H1 (cell line): ENCODE data around the gene AGAP1. TPM values are rescaled to one million over a fixed set of nuclear protein-coding genes. Genes with fewer than 3 reads are reported as not detected.

Experiments used
- CTCF ChIA-PET: fragments of 300-600 bp; sonication (Branson Sonifier 250); formaldehyde crosslinking; loops from one replicate; lab custom pipeline; 2021; ENCODE audit not compliant: partially characterized antibody; lab: Charles Lee
- POLR2A ChIA-PET: fragments of 300-600 bp; sonication (Branson Sonifier 250); formaldehyde crosslinking; loops from one replicate; lab custom pipeline; 2021; ENCODE audit warnings: inconsistent platforms; ENCODE audit not compliant: partially characterized antibody; lab: Charles Lee
- DNase-seq, 2 experiments: peaks; one replicate each; pipeline versions ENCODE4 v3.0.0 to v3.0.0-alpha.2; 2010 to 2022; ENCODE audit warnings: low spot score in 2 of 2, low read depth in 1 of 2, mixed read lengths in 1 of 2
- FAIRE-seq: peaks from 2 replicates; lab custom pipeline; 2011; peaks lifted over from hg19 to GRCh38; lab: Jason Lieb, UNC
- H2AFZ ChIP-seq: 2 replicates; pipeline ENCODE4 v1.8.1; 2012; ENCODE audit warnings: low read length, inconsistent platforms
- H2AK5ac ChIP-seq: 2 replicates; pipeline ENCODE4 v1.6.1; 2013; ENCODE audit warnings: low read depth, low read length
- H2BK120ac ChIP-seq: replicated peaks from 2 replicates; pipeline ENCODE3; 2013; ENCODE audit warnings: low read depth, low read length, inconsistent platforms
- H2BK12ac ChIP-seq: 2 replicates; pipeline ENCODE4 v1.6.1; 2013; ENCODE audit warnings: low read depth, low read length
- H2BK15ac ChIP-seq: 2 replicates; pipeline ENCODE4 v1.6.1; 2013; ENCODE audit warnings: low read length
- H2BK20ac ChIP-seq: 2 replicates; pipeline ENCODE4 v1.6.1; 2013; ENCODE audit warnings: low read length
- H2BK5ac ChIP-seq: 2 replicates; pipeline ENCODE4 v1.6.1; 2013; ENCODE audit warnings: low read depth, low read length
- H3K14ac ChIP-seq: 2 replicates; pipeline ENCODE4 v1.6.1; 2013; ENCODE audit warnings: inconsistent platforms; ENCODE audit not compliant: insufficient read length
- H3K18ac ChIP-seq: 2 replicates; pipeline ENCODE4 v1.6.1; 2013; ENCODE audit warnings: low read length; ENCODE audit errors: extremely low read depth
- H3K23ac ChIP-seq: 2 replicates; pipeline ENCODE4 v1.6.1; 2013; ENCODE audit warnings: inconsistent platforms; ENCODE audit not compliant: insufficient read length
- H3K23me2 ChIP-seq: 2 replicates; pipeline ENCODE4 v1.6.1; 2013; ENCODE audit warnings: low read depth, low read length
- H3K27ac ChIP-seq: 2 replicates; pipeline ENCODE4 v1.6.1; 2011; ENCODE audit warnings: low read depth, low read length, inconsistent platforms
- H3K27me3 ChIP-seq, 4 experiments: replicated peaks in 1 of 4; 1 replicate in 1 of 4; 2 replicates in 3 of 4; pipeline versions ENCODE4 v1.6.1 to v1.8.1; 2011 to 2013; ENCODE audit warnings: low read length in 3 of 4, mild to moderate bottlenecking in 3 of 4, inconsistent platforms in 2 of 4, mixed read lengths in 2 of 4, moderate library complexity in 1 of 4; ENCODE audit not compliant: control insufficient read depth in 3 of 4, insufficient read depth in 3 of 4; ENCODE audit errors: extremely low read depth in 1 of 4
- H3K36me3 ChIP-seq, 4 experiments: 2 replicates each; pipeline versions ENCODE4 v1.6.1 to v1.8.1; 2011 to 2013; ENCODE audit warnings: mild to moderate bottlenecking in 4 of 4, low read length in 3 of 4, moderate library complexity in 2 of 4, control low read depth in 1 of 4, inconsistent platforms in 1 of 4; ENCODE audit not compliant: insufficient read depth in 4 of 4, control insufficient read depth in 2 of 4
- H3K4ac ChIP-seq: replicated peaks from 2 replicates; pipeline ENCODE3; 2013; ENCODE audit warnings: low read length, low read depth, mixed read lengths, inconsistent platforms; ENCODE audit not compliant: insufficient read length
- H3K4me1 ChIP-seq, 4 experiments: replicated peaks in 1 of 4; 1 replicate in 1 of 4; 2 replicates in 3 of 4; pipeline versions ENCODE4 v1.6.1 to v1.8.1; 2011 to 2013; ENCODE audit warnings: low read length in 3 of 4, inconsistent platforms in 2 of 4, mixed read lengths in 1 of 4; ENCODE audit not compliant: insufficient read depth in 4 of 4, control insufficient read depth in 3 of 4
- H3K4me2 ChIP-seq, 2 experiments: 2 replicates each; pipeline versions ENCODE4 v1.6.1 to v1.8.1; 2011 to 2013; ENCODE audit warnings: low read depth in 2 of 2, low read length in 2 of 2, control low read depth in 1 of 2, inconsistent platforms in 1 of 2, mild to moderate bottlenecking in 1 of 2; ENCODE audit not compliant: insufficient read depth in 1 of 2
- H3K4me3 ChIP-seq, 4 experiments: fragments of 200-600, 300-600 bp in 1 of 4; sonication (generic), shearing (Covaris generic), sonication (Bioruptor Twin) in 1 of 4; 2 replicates each; pipeline versions ENCODE4 v1.5.1 to v1.8.1; 2011 to 2016; ENCODE audit warnings: low read length in 4 of 4, low read depth in 3 of 4, control low read depth in 2 of 4, inconsistent platforms in 2 of 4, mild to moderate bottlenecking in 2 of 4, mixed read lengths in 1 of 4, moderate library complexity in 1 of 4; ENCODE audit not compliant: insufficient read depth in 2 of 4; ENCODE audit errors: extremely low read depth in 1 of 4
- H3K56ac ChIP-seq: replicated peaks from 2 replicates; pipeline ENCODE3; 2013; ENCODE audit warnings: low read depth, mild to moderate bottlenecking, mixed read lengths, low read length, inconsistent platforms; ENCODE audit not compliant: insufficient read length
- H3K79me1 ChIP-seq: 2 replicates; pipeline ENCODE4 v1.6.1; 2013; ENCODE audit warnings: low read depth, low read length, control low read depth
- H3K79me2 ChIP-seq, 2 experiments: 2 replicates each; pipeline versions ENCODE4 v1.6.1 to v1.8.1; 2012 to 2013; ENCODE audit warnings: low read length in 2 of 2, mild to moderate bottlenecking in 2 of 2, inconsistent platforms in 1 of 2; ENCODE audit not compliant: insufficient read depth in 2 of 2, control insufficient read depth in 1 of 2
- H3K9ac ChIP-seq, 4 experiments: replicated peaks in 1 of 4; 1 replicate in 1 of 4; 2 replicates in 3 of 4; pipeline versions ENCODE4 v1.6.1 to v1.8.1; 2011 to 2013; ENCODE audit warnings: low read depth in 3 of 4, low read length in 3 of 4, control low read depth in 2 of 4, mild to moderate bottlenecking in 2 of 4, moderate library complexity in 2 of 4, inconsistent platforms in 1 of 4; ENCODE audit errors: extremely low read depth in 1 of 4
- H3K9me3 ChIP-seq, 2 experiments: 2 replicates each; pipeline versions ENCODE4 v1.6.1 to v1.8.1; 2012 to 2013; ENCODE audit warnings: mild to moderate bottlenecking in 2 of 2, moderate library complexity in 2 of 2, control low read depth in 1 of 2, inconsistent platforms in 1 of 2, low read depth in 1 of 2, low read length in 1 of 2, mixed read lengths in 1 of 2; ENCODE audit not compliant: insufficient read depth in 2 of 2
- H4K20me1 ChIP-seq, 2 experiments: replicated peaks in 1 of 2; 2 replicates each; pipeline versions ENCODE3 to v1.8.1; 2011 to 2013; ENCODE audit warnings: inconsistent platforms in 2 of 2, low read length in 2 of 2, mild to moderate bottlenecking in 1 of 2; ENCODE audit not compliant: insufficient read depth in 2 of 2, control insufficient read depth in 1 of 2
- H4K5ac ChIP-seq: 2 replicates; pipeline ENCODE4 v1.6.1; 2013; ENCODE audit warnings: low read length, low read depth, mixed read lengths, inconsistent platforms; ENCODE audit not compliant: insufficient read length
- H4K8ac ChIP-seq: 2 replicates; pipeline ENCODE4 v1.8.0; 2013; ENCODE audit warnings: mild to moderate bottlenecking, moderate library complexity, low read length, inconsistent platforms; ENCODE audit not compliant: insufficient read depth; ENCODE audit errors: extremely low read depth
- H4K91ac ChIP-seq: replicated peaks from 2 replicates; pipeline ENCODE3; 2013; ENCODE audit warnings: low read length, mixed read lengths, inconsistent platforms; ENCODE audit not compliant: insufficient read length
- ATF3 ChIP-seq: IDR thresholded peaks from 2 replicates; pipeline ENCODE4 v1.6.1; 2011; ENCODE audit warnings: low read depth, mild to moderate bottlenecking, low read length; ENCODE audit not compliant: insufficient read depth
- EP300 ChIP-seq, 2 experiments: IDR thresholded peaks; 1 replicate in 1 of 2; 2 replicates in 1 of 2; pipeline ENCODE4 v1.6.1; 2011 to 2012; ENCODE audit warnings: low read depth in 2 of 2, low read length in 2 of 2, mild to moderate bottlenecking in 2 of 2, borderline replicate concordance in 1 of 2, inconsistent platforms in 1 of 2, moderate library complexity in 1 of 2
- GABPA ChIP-seq: IDR thresholded peaks from 2 replicates; pipeline ENCODE4 v1.6.1; 2011; ENCODE audit warnings: mild to moderate bottlenecking, low read length, moderate library complexity, borderline replicate concordance; ENCODE audit not compliant: insufficient read depth
- RBBP5 ChIP-seq: IDR thresholded peaks from 2 replicates; pipeline ENCODE4 v1.7.1; 2012; ENCODE audit warnings: low read depth, mild to moderate bottlenecking, inconsistent platforms, low read length, moderate library complexity, borderline replicate concordance
- RXRA ChIP-seq: IDR thresholded peaks from 2 replicates; pipeline ENCODE4 v1.6.1; 2011; ENCODE audit warnings: low read depth, mild to moderate bottlenecking, low read length, moderate library complexity; ENCODE audit not compliant: insufficient read depth
- SIRT6 ChIP-seq: IDR thresholded peaks from one replicate; pipeline ENCODE4 v1.7.1; 2012; ENCODE audit warnings: low read length, inconsistent platforms
- SP2 ChIP-seq: IDR thresholded peaks from 2 replicates; pipeline ENCODE4 v1.6.1; 2012; ENCODE audit warnings: mild to moderate bottlenecking, low read length, inconsistent platforms
- SUZ12 ChIP-seq: fragments of 200-600 bp; sonication (generic); IDR thresholded peaks from 2 replicates; pipeline ENCODE4 v1.6.1; 2012; ENCODE audit warnings: mild to moderate bottlenecking, inconsistent platforms, low read length, moderate library complexity, mixed read lengths
- WGBS, 2 experiments: shearing (Covaris generic) in 1 of 2; methylation state at CpG; one replicate each; pipeline versions ENCODE4 v1.1.6 to v1.1.7; 2013 to 2015; ENCODE audit warnings: low lambda C conversion rate in 2 of 2, mixed read lengths in 2 of 2, inconsistent platforms in 1 of 2, low coverage in 1 of 2, missing lambda C conversion rate in 1 of 2; ENCODE audit not compliant: insufficient replicate concordance in 2 of 2, insufficient coverage in 1 of 2, insufficient read length in 1 of 2; ENCODE audit errors: extremely low coverage in 1 of 2, missing lambda C conversion rate in 1 of 2; 5-methylcytosine and 5-hydroxymethylcytosine counted together
- polyA plus RNA-seq, 7 experiments: library from polyadenylated mRNA; depleted of rRNA in 3 of 7; stranded (reverse) in 5 of 7; unstranded in 2 of 7; fragments of >200 nt in 5 of 7; fragments of 200-250 nt in 2 of 7; gene quantifications; 1 replicate in 5 of 7; 2 replicates in 1 of 7; 4 replicates in 1 of 7; pipeline versions ENCODE4 v1.2.1 to v1.2.3, GENCODE V29; 2011 to 2013; ENCODE audit warnings: missing spikeins in 2 of 7, mixed read lengths in 2 of 7
- total RNA-seq: library from RNA; stranded (reverse); fragmentation: NEBNext Ultra II Directional; extraction: Animal tissue kit (Norgen Biotek cat#: 25700); gene quantifications from 2 replicates; pipeline ENCODE4 v1.2.1, GENCODE V29; 2021

The AGAP1 gene
- total and polyA plus RNA-seq, 2 of the 8 experiments (the other 6 are each of a cell fraction or from before 2014, with no cell fraction given), result 18.1 to 39.4 TPM

GRCh38 chr2:235879116-235879515, 385.3 kb downstream of the AGAP1 start:
- Histone ChIP-seq H3K14ac (no peak overlapping the region), H4K20me1 (no peaks in the 10 kb centered on the region), H4K8ac (no peak overlapping the region), H3K4ac (no peak overlapping the region), H3K27ac (no peak overlapping the region; the same call in 1 of the 2 replicates), H3K79me2 (no peaks in the 10 kb centered on the region), H3K4me2 (no peak overlapping the region), H2BK120ac (no peak overlapping the region), H3K27me3 (no peaks in the 10 kb centered on the region), H3K56ac (no peak overlapping the region), H3K9ac (no peak overlapping the region), H4K91ac (no peak overlapping the region), H3K36me3 (no peaks in the 10 kb centered on the region), H2BK5ac (no peak overlapping the region), H3K9me3 (no peaks in the 10 kb centered on the region), H3K4me1 (peaks cover 0 to 8% (median 0%) of the 10 kb centered on the region in 4 experiments; a peak in 1 of 7 replicates), H3K23me2 (no peaks in the 10 kb centered on the region), H2BK20ac (no peak overlapping the region), H4K5ac (no peak overlapping the region), H3K18ac (no peak overlapping the region), H2AK5ac (no peak overlapping the region), H3K79me1 (no peaks in the 10 kb centered on the region; the same call in 1 of the 2 replicates), H2BK15ac (no peak overlapping the region), H2BK12ac (no peak overlapping the region), H3K4me3 (no peak overlapping the region)
- POLR2A ChIA-PET, result no interaction called here
- no peak for FAIRE-seq
- 95% methylated on average over 7 of the region's 7 CpGs; no CpG with 5 or more reads in 1 of the 2 experiments for whole genome bisulfite sequencing, 2 experiments
- CTCF ChIA-PET, result interaction anchor here (0.6 to 0.8 kb wide), 2 partner anchors 9 to 268 kb away, joined by 3 to 5 read pairs; no protein-coding TSS in a partner anchor
- DNase-seq, result no peak
- TF ChIP-seq RXRA (no peak), RBBP5 (no peak), SUZ12 (no peak), SIRT6 (no peak), ATF3 (no peak), SP2 (no peak), EP300 (IDR thresholded peaks at IDR 0.05; ENCODE audit: borderline replicate concordance in 1 of 2, low read depth in 2 of 2, low read length in 2 of 2) (no peak), GABPA (no peak)
- TF ChIP-seq, all 59 proteins: peak for 0
- no peak overlapping the region for H2AFZ ChIP-seq
- H3K23ac ChIP-seq, result no peak overlapping the region
